ENCODE data around the gene PPP1R14C. TPM values are rescaled to one million over a fixed set of nuclear protein-coding genes. Genes with fewer than 3 reads are reported as not detected.

The PPP1R14C gene
- total RNA-seq, 4 donors from 2014 or later, result 34.7 to 102 (median 79.7) TPM

GRCh38 chr6:150143516-150144293 lies 861 bp downstream of the PPP1R14C start:
- WGBS, 2 donors, result 3% methylated on average over 20 to 23 of the region's 53 CpGs
- intact Hi-C loops (cut with DNase I), result no loop called here
- H3K4me3 ChIP-seq (replicated peaks in 1 of 3), result peak overlapping the region; percentile 52 to 77 (median 54)
- peak; percentile 38 to 43 for DNase-seq
- H3K9me3 ChIP-seq, result no peaks in the 10 kb centered on the region
- H3K4me1 ChIP-seq, result peaks cover 30 to 38% of the 10 kb centered on the region in 2 donors
- H3K27me3 ChIP-seq, result no peaks in the 10 kb centered on the region
- no peaks in the 10 kb centered on the region for H3K36me3 ChIP-seq
- peak overlapping the region; percentile 67 to 74 (median 74) for H3K27ac ChIP-seq
- TF ChIP-seq POLR2A (IDR thresholded peaks at IDR 0.05) (no peak), CTCF (IDR thresholded peaks at IDR 0.05) (no peak)

GRCh38 chr6:150144294-150144868 lies 1.5 kb downstream of the PPP1R14C start:
- peaks cover 35 to 42% of the 10 kb centered on the region in 2 donors for H3K4me1 ChIP-seq
- TF ChIP-seq POLR2A (IDR thresholded peaks at IDR 0.05), result no peak
- no peak for TF ChIP-seq CTCF (IDR thresholded peaks at IDR 0.05)
- H3K36me3 ChIP-seq, result no peaks in the 10 kb centered on the region
- no peaks in the 10 kb centered on the region for H3K27me3 ChIP-seq
- H3K4me3 ChIP-seq (replicated peaks in 1 of 3), result peak overlapping the region; percentile 52 to 77 (median 54)
- WGBS, 2 donors, result 8 to 10% methylated on average over 6 of the region's 6 CpGs
- DNase-seq, result no peak
- intact Hi-C loops (cut with DNase I), result no loop called here
- peak overlapping the region; percentile 67 to 74 (median 74) for H3K27ac ChIP-seq
- no peaks in the 10 kb centered on the region for H3K9me3 ChIP-seq

- H3K4me3 ChIP-seq (replicated peaks in 1 of 3), result peak overlapping the region in 2 of 3 donors; percentile 5 to 52
- no peaks in the 10 kb centered on the region for H3K36me3 ChIP-seq
- H3K4me1 ChIP-seq, result peaks cover 46 to 52% of the 10 kb centered on the region in 2 donors
- intact Hi-C loops (cut with DNase I), result no loop called here
- H3K9me3 ChIP-seq, result no peaks in the 10 kb centered on the region
- DNase-seq, result no peak
- no peaks in the 10 kb centered on the region for H3K27me3 ChIP-seq
- 22 to 49% methylated on average over 3 of the region's 3 CpGs for WGBS, 2 donors
- H3K27ac ChIP-seq, result peak overlapping the region; percentile 52 to 74 (median 67)
- peak in 1 of 2 donors; percentile 24 for TF ChIP-seq POLR2A (IDR thresholded peaks at IDR 0.05)
- TF ChIP-seq CTCF (IDR thresholded peaks at IDR 0.05), result no peak
Observed at GRCh38 chr6:150145427-150145826, 2.6 kb downstream of the PPP1R14C start.

- Histone ChIP-seq H3K4me3 (replicated peaks in 1 of 3) (peak overlapping the region in 2 of 3 donors; percentile 5 to 52), H3K9me3 (no peaks in the 10 kb centered on the region), H3K36me3 (no peaks in the 10 kb centered on the region), H3K27me3 (no peaks in the 10 kb centered on the region), H3K4me1 (peaks cover 50 to 56% of the 10 kb centered on the region in 2 donors), H3K27ac (peak overlapping the region; percentile 52 to 74 (median 67))
- intact Hi-C loops (cut with DNase I), result no loop called here
- DNase-seq, result no peak
- TF ChIP-seq POLR2A (IDR thresholded peaks at IDR 0.05) (no peak), CTCF (IDR thresholded peaks at IDR 0.05) (no peak)
Observed at GRCh38 chr6:150145830-150146229, 3.0 kb downstream of the PPP1R14C start.

- Histone ChIP-seq H3K36me3 (no peaks in the 10 kb centered on the region), H3K4me1 (peaks cover 56 to 62% of the 10 kb centered on the region in 2 donors), H3K27ac (peak overlapping the region; percentile 47 to 67 (median 52)), H3K27me3 (no peaks in the 10 kb centered on the region), H3K4me3 (replicated peaks in 1 of 3) (no peak overlapping the region), H3K9me3 (no peaks in the 10 kb centered on the region)
- 42 to 58% methylated on average over 3 of the region's 3 CpGs for WGBS, 2 donors
- peak; percentile 74 for DNase-seq
- TF ChIP-seq POLR2A (IDR thresholded peaks at IDR 0.05) (peak in 1 of 2 donors; percentile 45), CTCF (IDR thresholded peaks at IDR 0.05) (no peak)
- intact Hi-C loops (cut with DNase I), result no loop called here
Observed at GRCh38 chr6:150146436-150146835, 3.6 kb downstream of the PPP1R14C start.
